Urothelium cell line (cell line): ENCODE measurements around the gene XRCC3.

ENCODE experiments used
- DNase-seq: peaks from one replicate; pipeline ENCODE4 v3.0.0; 2011; ENCODE audit warnings: low spot score, mixed read lengths
- FAIRE-seq: peaks from 2 replicates; lab custom pipeline; 2011; peaks lifted over from hg19 to GRCh38; lab: Jason Lieb, UNC

XRCC3 gene

DNA sequence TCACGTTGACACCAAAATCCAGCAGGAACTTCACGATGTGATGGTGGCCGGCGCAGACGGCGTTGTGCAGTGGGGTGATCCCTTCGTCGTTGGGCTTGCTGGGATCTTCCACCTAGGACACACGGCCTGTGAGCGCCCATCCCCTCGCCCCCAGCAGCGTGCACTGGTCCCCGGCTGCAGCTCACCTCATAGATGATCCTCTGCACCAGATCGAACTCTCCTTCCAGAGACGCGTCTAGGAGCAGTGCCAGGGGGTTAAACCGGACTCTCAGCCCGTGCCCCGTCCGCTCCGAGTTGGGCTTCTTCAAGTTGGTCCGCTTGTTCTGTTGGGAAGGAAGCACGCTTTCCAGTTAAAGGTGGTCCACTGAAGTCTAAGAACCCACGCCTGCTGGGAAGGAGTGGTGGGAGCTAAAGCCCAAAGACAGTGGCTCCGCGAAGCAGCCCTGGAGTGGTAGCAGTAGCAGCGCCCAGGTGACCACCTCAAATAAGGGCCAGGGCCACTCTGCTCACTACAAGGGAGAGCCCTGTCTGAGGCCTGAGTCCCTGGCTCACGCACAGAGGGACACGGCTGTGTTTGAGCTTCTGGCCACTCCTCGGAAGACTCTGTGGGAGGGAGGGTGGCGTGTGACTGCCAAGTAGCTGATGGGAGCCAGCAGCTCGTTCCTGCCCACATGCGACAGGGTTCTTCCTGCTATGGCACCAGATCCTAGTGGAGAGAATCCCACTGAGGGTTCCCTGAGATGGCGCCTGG is 23.6 kb upstream of the XRCC3 start:
- DNase-seq = no peak
- no peak for FAIRE-seq

GRCh38 chr14:103738166-103738565 is 22.9 kb upstream of the XRCC3 start:
- DNase-seq = no peak
- FAIRE-seq = no peak

DNA sequence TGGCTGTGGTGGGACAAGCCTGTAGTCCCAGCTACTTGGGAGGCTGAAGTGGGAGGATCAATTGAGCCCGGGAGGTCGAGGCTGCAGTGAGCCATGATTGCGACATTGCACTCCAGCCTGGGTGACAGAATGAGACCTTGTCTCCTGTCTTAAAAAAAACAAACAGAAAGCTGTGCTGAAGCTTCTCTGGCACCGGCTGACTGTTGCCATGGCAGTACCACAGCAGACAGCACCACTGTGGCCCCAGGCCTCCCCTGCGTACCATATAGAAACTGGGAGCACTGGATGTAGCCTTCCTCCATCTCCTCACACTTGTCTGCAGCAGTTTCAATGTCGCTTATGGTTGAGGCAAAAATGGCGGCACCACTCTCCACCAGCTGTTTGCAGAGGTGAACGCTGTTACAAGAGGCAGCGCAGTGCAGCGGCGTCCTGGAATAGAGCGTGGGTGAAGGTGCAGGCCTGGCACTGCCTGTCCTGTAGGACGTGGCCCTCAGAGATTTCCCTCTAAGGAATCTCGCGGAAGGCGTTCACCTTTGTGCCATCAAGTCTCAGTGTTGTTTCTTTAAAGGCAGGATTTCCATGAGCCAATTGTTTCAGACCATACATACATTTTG is 22.3 kb upstream of the XRCC3 start:
- DNase-seq (no peak), FAIRE-seq (no peak)

- FAIRE-seq = no peak
- DNase-seq = no peak
Measured at GRCh38 chr14:103736546-103737431, 21.5 kb upstream of the XRCC3 start.

GRCh38 chr14:103735815-103736545 is 20.7 kb upstream of the XRCC3 start:
- no peak for FAIRE-seq
- no peak for DNase-seq

DNA sequence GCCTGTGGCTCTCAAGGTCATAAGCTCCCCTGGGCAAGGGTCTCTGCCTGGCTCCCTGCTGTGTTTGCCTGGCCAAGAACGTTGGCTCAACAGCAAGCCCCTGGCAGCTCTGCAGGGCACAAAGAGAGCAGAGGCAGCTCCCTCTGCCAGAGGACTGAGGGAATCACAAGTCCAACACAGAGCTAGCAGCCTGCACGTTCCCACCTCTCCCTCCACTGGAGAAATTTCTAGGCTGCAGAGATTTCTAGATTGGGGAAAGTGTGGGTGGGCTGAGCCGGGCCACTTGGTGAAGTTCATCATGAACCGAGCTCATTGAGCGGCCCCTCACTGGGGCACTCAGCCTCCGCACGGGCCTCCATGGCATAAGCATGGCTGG is 20.2 kb upstream of the XRCC3 start:
- no peak for FAIRE-seq
- no peak for DNase-seq

DNA sequence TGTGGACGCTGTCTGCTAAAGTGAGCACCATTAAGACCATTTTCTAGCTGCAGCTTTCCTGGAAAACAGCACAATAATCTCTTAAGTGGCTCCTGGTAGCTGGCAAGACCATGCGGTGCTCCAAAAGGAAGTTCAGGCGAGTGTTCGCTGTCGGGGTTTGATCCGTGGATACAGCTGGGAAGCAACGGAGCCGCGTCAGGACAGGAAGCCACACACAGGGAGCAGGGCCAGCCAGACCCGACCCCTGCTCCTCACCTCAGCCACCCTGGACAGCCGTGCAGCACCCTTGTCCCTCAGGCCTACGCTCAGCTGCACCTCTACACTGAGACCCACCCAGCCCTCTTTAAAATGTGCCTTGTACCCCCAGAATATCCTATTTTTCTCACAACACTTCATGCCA is 19.8 kb upstream of the XRCC3 start:
- FAIRE-seq (no peak), DNase-seq (no peak)

DNA sequence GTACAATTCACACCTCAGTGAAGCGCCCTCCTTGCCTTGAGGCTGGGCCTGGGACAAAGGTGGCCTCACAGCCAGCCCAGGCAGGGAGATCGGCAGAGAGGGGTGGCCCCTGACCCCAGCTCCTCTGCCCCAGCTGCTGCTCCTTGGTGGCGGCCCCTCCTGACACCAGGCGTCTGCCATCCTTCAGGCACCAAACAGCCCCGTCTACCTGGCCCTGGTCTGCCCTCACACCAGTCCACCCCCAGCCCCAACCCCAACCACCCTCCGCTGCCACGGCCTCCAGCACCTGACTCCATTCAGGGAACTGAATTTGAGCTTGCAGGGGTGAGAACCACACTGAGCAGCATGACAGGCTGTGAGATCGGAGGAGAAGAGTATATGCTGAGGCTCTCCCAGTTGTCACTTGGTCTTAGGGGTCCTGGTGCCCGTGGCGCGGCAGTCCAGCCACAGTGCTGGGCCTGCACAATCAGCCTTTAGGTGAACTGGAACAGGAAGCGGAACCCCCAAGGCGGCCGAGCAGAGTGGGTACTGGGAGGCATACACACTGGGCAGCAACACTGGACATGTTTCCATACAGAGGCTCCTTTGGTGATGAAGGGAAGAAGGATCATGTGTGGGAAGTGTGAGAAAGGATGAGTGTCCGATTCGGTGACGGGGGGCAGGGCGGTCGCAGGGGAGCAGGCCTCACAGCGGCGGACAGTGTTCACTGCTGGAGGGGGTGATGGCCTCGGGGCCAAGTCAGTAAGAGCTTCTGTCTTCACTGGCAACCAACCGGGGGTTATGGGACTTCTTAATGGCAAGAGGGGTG is 19.0 kb upstream of the XRCC3 start:
- FAIRE-seq (no peak), DNase-seq (no peak)

- FAIRE-seq = no peak
- DNase-seq = no peak
Measured at GRCh38 chr14:103733651-103734050, 18.4 kb upstream of the XRCC3 start.

DNA sequence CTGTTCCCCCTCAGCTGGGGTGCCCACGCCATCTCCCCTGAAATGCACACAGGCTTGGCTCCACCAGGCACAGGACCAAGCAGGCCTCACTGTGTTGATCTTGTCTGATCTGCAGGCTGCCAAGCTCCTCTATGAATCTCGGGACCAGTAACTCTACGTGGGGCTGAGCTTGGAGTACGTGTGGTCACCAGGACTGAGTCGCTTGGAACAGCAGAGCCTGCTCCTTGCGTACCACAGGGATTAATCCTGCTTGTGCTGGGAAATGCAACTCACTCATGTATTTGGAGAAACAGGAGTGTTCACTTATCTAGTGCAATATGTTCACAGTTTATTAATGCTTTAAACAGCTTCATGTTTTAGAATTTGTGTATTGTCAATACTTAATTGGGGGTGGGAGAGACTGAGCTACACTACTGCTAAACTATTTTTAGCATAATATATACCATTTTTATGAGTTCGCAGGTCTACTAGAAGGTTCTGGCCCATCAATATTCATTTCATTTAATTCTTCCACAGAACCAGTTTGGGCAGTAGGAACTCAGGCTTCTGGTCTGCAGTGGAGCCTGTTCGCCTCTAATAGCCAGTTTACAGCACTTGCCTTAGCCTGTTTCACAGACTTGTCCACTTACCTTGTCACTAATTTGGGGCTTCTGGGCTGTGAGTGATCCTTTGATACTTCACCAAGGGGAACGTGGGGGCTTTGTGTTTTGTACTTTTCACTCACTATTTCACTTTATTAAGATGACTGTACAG is 17.8 kb upstream of the XRCC3 start:
- DNase-seq = no peak
- FAIRE-seq = no peak

- DNase-seq (no peak), FAIRE-seq (no peak)
Measured at GRCh38 chr14:103731916-103732867, 16.9 kb upstream of the XRCC3 start.

DNA sequence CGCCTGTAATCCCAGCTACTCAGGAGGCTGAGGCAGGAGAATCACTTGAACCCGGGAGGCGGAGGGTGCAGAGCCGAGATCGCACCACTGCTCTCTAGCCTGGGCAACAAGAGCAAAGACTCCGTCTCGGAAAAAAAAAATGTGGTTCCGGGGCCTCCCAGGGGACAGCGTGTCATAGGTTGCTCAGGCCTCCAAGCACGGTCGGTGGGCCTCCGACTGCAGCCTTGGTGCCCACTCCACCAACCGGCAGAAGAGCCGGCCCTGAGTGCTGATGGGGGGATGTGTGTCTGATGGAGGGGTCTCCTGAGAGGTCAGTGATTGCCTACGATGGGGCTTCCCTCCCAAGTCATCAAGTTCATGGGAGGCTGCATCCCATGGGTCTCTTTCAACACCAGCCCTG is 16.2 kb upstream of the XRCC3 start:
- DNase-seq (no peak), FAIRE-seq (no peak)

- no peak for DNase-seq
- no peak for FAIRE-seq
Measured at GRCh38 chr14:103730490-103731035, 15.3 kb upstream of the XRCC3 start.

DNA sequence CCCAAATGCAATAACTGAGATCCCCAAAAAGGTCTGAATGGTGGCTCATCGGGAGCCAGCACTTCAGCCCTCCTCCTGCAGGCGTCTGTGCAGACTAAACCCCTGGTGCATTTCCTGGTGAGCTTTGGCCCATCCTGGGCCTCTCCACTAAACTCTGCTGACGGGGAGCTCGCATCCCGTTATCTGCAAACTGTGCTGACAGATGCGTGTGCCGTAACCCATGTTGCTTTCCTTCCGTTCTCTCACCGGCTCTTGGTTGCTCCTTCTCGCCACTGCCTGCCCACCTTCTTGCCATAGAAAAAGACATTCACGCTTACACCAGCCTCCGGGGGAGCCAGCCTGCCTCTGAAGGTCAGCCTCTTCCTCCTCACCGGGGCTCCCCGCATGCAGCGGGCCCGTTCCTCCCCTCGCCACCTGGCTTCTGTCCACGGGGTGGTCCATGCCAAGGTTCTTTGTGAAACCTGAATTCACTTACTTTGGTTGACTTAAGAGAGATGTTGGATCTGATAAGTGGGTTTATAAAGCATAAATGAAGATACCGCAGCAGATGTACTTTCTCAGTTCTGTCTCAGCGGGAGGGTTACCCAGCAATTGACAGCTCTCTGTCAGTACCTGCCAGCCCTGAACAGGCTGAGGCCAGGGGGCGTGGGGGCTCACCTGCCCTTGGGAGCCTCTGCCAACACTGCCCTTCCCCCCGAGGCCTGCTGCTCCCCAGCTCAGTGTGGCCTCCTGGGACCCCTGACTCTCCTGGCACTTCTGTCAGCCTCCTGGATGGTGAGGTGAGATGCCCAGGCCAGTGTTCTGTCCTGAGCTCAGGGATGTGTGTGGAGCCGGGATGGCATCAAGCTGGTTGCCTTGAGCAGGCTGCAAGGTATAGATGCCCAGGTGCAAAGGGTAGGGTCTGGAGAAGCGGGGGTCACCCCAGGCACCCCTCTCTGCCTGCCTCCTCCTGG is 14.5 kb upstream of the XRCC3 start:
- DNase-seq (no peak), FAIRE-seq (no peak)

- FAIRE-seq (no peak), DNase-seq (no peak)
Measured at GRCh38 chr14:103728721-103729120, 13.5 kb upstream of the XRCC3 start.

GRCh38 chr14:103728141-103728540 is 12.9 kb upstream of the XRCC3 start:
- no peak for DNase-seq
- no peak for FAIRE-seq
